Stimulated activated CD8-positive, alpha-beta memory T cell treated with anti-CD3 and anti-CD28 coated beads, Interleukin-7, amount 100 ng/mL, for 4 hours (primary cell): ENCODE data around the gene MAN1A2.
"Not testable (repeated sequence)": the region's sequence is repeated elsewhere in the genome, so short reads cannot be mapped to it uniquely, and the experiment has no call there.

Experiments
- DNase-seq, 2 donors: peaks; one replicate each; pipeline ENCODE4 v3.0.0-alpha.2; 2020; ENCODE audit warnings: low read depth in 2 of 2

The MAN1A2 gene

DNA sequence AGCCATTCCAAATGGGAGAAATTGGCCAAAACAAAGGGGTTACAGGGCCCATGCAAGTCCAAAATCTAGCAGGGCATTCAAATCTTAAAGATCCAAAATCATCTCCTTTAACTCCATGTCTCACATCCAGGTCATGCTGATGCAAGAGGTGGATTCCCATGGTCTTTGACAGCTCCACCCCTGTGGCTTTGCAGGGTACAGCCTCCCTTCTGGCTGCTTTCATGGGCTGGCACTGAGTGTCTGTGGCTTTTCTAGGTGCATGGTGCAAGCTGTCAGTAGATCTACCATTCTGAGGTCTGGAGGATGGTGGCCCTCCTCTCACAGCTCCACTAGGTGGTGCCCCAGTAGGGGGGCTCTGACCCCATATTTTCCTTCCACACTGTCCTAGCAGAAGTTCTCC is 191.2 kb downstream of the MAN1A2 start:
- not testable (repeated sequence) for DNase-seq

DNA sequence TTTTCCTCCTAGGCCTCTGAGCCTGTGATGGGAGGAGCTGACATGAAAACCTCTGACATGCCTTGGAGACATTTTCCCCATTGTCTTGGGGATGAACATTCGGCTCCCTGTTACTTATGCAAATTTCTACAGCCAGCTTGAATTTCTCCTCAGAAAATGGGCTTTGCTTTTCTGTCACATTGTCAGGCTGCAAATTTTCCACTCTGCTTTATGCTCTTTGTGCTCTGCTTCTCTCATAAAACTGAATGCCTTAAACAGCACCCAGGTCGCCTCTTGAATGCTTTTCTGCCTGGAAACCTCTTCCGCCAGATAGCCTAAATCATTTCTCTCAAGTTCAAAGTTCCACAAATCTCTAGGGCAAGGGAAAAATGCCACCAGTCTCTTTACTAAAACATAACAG is 191.9 kb downstream of the MAN1A2 start:
- DNase-seq, result no peak

DNA sequence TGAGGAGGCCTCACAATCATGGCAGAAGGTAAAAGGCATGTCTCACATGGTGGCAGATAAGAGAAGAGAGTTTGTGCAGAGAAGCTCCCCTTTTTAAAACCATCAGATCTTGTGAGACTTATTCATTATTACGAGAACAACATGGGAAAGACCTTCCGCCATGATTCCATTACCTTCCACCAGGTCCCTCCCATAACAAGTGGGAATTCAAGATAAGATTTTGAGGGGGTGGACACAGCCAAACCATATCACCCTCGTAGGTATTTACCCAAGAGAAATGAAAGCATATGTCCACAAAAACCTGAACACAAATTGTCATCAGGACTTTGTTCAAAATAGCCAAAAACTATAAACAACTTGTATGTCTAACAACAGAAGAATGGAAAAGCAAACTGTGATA is 192.7 kb downstream of the MAN1A2 start:
- no peak for DNase-seq

DNA sequence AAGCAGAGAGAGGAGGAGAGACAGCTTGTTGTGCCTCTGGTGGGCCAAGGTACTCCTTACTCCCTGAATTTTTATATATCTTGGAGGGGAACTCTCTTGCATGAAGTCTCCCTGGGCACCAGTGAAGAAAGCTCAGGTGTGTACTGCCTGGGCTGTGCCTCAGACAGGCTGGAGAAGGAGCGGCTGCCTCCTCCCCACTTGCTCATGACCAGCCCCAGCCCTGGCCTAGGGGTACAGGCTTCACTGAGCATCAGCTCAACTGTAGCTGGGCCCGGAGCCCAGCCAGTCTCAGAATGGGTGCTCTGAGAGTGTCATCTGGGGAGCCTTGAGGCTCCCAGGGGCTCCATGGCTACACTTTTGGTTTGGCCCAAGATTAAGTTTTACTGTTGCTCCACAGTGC is 193.8 kb downstream of the MAN1A2 start:
- DNase-seq, result no peak

DNA sequence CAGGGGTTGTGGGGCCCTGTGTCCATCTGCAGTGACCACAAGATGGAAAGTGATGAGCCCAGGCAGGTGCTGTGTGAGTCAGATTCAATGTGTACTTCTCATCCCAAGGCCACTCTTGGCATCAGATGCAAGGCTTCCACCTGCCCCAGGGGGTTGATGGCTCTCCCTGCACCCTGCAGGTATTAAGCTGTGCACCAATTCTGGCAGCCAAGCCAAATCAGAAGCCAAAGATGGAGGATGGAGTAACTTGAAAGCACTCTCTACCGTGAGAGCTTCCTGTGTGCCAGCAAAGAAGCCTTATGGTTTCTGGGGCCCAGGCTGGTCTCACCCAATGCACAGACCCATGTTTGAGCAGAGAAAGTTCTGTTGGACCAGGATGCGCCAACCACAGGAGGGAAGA is 194.3 kb downstream of the MAN1A2 start:
- no peak for DNase-seq

DNA sequence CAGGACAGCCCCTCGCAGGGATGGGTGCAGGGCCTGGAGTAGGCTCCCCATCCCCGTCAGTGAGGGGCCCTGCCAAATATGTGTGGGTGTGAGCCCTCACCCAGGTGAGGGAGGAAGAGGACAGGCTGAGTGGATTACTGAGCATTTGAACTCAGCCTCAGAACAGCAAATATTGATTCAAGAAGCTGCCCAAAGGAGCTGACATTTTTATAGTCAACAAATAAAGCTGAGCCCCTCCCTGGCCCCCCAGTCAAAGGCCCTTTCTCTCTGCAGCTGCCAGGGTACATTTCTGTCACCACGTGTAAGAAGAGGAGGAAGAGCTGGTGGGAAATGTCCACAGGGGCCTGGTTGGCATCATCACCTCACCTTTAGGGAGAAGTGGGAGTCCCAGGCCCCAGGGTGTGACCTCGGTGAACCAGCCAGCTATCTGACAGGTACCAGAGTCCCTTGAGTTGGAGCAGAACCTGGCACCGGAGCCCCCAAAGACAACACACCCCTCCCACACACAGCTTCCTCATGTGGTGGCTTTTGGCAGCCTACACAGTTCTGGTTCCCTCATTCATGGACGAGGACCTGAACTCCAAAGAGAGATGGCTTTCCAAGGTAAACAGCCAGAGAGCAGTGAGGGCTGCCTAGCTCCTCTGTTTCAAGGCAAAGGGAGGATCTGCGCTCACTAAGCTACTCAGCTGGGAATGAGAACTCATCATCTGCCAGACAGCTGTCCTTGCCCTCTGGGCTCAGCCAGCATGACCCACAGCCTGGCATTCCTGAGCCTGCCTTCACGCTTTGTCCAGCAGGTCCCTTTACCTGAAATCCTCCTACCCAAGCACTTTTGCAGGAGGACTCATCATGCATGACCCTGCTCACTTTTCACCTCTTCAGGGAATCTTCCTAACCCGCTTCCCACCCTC is 195.6 kb downstream of the MAN1A2 start:
- DNase-seq, result no peak

DNA sequence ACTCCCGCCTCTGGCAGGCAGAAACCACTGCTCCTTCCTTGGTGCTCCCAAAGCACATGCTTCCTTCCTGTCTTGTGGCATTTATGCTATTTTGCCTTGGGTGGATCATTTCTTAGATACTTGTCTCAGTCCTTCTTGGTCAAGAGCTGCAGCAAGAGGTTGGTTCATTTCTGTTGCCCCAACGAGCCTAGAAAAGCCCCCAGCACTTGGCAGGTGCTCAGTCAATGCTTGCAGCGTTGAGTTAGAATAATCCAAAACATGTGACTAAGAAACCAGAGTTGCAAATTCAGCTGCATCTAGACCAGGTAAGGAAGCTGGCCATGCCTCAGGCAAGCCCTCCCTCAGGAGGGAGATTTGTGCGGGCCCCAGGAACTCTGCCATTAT is 196.2 kb downstream of the MAN1A2 start:
- DNase-seq, result no peak

DNA sequence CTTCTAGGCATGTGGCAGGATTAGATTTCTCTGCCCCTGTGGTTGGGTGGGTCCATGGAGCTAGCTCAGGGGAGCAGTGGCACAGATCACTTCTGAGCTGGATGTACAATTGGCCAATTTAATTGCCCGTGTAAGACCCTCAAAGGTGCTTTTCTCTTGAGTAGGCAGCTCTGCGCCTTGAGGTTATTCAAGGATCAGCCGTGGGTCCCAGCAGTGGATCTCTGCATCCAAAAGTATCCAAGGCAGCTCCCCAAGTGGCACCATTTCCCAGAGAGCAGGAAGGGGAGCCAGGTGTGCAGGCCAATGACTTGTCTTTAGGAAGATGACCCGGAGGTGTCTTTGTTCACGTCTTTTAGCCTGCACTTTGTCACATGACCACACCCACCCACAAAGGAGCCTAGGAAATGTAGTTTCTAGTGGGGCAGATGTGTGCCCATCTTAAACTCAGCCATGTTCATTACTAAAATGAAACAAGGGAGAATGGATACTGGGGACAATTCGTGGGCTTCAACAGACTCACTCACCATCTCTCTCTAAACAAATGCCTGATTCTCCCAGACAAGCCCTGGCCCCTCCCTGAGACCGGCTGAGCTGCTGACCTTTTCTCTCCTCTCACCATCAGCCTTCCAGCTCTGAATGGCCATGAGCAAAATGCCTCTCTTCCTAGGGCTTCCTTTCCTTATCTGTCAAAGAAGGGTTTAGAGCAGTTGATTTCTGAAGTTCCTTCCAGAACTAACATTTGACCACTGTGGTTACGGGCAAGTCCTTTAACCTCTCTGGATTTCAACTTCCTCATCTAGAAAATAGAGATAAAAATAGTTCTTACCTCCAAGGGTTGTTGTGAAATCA is 197.2 kb downstream of the MAN1A2 start:
- no peak for DNase-seq

DNA sequence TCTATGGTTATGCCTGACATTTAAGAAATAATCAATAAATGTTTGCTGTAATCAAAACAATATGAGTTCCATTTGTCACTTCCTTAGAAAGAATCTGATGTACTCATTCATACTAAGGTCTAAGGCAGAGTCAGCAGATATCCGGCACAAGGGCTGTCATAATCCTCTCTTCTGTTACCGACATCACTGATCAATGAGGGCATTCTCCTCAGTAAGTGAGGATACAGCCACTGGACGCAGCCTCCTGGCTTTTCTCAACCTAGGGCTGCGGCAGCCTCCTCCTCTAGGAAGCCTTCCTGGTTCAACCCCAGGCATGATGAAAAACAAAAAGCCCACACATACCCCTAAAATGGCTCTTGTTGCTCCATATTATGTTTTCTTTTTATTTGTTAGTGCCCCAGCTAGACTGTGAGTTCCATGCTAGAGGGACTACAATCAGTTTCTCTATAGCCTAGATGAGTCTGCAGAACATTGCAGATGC is 197.9 kb downstream of the MAN1A2 start:
- DNase-seq, result no peak

DNA sequence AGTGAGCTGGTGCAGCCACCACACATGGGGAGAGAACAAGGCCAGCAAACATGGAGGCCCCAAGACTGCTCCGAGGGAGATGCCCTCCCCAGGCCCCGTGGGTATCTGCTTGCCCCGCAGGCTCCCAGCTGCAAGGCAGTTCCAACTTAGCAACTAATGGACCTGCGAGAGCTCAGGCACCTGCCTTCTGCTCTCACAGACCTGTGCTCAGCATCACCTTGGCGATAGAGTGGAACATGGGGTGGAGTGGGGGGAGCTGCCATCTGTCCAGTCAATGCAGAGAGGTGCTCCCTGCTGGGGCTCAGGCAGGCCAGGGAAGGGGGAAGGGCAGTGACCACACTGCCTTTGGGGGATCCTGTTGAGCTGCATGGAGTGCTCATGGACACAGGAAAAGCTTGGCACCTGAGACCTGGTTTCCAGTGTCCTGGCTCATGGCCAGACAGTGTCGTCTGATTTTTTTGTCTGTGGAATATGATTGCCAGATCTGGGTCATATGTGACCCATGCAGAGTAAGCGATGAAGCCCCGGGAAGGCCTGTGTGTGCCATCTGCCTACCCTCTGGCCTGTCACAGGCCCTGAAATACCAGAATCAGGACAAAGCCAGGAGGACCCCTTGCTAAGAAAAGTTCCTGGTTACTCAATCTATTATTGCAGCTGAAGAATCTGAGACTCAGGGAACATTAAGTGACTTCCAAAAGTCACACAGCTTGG is 198.7 kb downstream of the MAN1A2 start:
- DNase-seq, result no peak

DNA sequence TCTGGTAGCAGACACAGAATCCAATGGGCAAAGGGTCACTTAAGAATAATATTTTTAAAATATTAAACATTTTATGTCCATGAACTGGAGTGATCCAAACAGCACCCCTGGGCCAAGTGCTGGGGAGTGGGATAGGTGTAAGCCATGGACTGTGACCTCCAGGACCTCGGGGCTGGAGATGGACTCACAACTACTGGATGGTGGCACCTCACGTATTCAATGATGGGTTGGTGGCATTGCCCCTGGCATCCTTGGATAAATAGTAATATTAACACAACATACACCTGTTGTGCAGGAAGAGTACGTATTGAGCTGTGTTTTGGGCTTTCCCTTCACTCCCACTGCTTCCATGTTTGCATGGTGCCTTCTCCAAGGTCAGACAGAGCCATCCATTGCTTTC is 199.3 kb downstream of the MAN1A2 start:
- no peak for DNase-seq

DNA sequence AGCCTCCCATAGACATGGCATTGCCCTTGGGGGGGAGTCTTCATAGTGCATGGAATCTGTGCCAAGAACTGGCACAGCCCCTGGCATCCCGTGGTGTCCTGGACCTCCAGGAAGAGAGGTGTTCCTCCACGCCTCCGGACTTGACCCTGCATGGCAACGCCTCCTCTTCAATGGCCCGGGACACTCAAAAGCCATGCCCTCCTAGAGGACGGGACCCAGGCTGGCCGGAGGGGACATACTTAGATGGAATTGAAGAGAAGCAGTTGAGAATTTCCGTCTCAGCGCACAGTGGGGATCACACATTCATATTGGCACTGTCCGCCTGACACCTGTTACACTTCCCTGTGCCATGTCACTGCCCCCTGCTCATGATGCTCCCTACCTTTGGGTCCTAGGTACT is 200.2 kb downstream of the MAN1A2 start:
- no peak for DNase-seq

DNA sequence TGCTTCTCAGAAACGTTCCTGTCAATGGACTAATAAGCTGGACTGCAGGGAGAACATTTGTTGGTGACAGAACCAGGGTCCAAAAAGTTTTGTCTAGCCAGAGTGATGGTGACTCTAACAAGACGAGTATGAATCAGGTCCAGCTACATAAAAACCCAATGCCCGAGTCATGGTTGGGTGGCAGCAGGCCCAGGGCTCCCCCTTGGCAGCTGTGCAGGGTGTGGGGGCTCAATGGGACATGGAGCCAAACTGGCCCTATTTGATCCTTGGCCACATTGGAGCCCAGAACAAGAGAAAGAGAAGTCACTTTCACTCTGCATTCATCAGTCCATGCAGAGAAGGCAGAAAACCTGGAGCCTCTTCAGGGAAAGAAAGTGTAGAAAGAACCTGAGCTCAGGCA is 200.7 kb downstream of the MAN1A2 start:
- no peak for DNase-seq

DNA sequence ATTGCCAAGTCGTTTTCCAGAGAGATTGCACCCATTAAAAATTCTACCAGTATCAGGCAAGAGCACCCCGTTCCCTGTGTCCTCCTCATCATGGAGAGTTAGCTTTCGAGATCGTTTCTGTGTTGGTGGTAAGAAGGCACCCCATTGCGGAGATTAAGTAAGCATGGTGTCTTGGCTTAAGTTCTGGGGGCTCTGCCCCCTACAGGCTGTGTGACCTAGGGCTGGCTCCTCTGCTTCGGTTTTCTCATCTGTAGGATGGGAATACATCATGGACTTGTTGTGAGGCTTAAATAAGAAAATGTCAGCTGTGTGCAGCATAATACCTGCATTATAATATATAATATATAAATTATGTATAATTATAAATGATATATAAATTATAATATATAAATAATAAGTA is 201.8 kb downstream of the MAN1A2 start:
- no peak for DNase-seq

DNA sequence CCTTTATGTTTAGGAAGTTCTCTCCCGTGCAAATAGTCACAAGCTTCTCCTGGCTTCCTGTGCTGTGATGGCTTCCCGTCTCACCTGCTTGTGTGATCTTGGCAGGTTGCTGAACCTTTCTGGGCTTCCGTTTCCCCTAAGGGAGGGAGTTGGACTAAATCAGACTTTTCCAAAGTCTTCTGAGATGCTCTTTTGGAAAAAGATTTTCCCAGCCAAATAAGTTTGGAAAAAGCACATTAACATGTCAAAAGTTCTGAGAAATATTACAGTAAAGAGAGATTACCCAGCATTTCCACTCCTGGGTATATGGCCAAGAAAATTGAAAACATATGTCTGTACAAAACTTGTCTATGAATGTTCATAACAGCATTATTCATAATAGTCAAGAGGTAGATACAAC is 202.6 kb downstream of the MAN1A2 start:
- no peak for DNase-seq

DNA sequence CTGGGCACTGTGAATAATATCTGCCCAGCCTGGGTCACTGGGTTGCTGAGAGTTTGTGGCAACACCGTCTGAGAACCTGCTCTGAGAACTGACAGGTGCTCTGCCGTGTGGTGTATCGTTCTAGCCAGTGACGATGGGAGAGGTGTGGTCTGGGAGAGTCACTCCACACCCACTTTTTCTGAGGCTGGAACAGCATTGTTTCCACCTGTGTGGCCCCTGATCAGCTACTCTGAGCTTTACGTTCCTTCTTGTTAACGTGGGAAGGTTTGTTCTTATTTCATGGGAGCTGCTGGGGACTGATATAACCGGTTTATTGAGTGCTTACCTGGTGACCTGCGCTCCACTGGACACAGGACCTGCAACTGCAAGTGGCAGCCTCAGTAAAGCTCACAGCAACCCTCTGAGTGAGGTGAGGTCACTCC is 203.8 kb downstream of the MAN1A2 start:
- no peak for DNase-seq

DNA sequence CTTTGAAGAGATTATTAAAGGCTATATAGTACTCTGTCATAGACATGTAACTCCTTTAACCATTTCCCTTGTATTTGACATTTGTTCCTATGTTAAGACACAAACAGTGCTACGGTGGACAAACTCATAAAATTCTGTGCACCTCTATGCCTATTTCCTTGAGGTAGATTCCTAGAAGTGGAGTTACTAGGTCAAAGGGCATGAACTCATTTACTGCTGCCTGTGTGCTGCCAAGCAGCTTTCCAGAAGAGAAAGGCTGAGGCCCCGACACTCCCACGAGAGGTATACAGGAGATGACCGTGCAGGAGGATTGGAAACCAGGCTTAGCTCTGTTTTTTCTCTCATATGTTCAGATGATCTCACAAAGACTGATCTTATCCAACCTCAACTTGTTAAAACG is 204.2 kb downstream of the MAN1A2 start:
- DNase-seq, result no peak

DNA sequence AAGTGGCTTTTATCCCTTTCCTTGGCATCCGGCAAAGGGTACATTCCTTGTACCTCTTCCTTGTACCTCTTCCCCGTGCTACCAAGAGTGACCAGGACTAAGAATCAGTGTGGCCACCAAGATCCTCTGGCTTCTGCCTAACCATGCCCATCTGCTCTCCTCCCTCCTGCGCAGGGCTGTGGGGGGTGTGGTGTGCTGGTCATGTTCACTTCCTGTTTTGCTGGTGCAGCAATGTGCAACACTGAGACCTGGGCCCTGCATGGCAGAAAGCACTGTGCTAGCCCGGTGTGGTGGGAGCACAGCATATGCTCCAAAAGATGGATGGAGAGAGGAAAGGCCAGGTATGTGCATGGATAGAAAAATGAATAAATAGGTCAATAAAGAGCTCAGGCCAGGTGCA is 205.3 kb downstream of the MAN1A2 start:
- DNase-seq, result peak in 1 of 2 donors; percentile 6

DNA sequence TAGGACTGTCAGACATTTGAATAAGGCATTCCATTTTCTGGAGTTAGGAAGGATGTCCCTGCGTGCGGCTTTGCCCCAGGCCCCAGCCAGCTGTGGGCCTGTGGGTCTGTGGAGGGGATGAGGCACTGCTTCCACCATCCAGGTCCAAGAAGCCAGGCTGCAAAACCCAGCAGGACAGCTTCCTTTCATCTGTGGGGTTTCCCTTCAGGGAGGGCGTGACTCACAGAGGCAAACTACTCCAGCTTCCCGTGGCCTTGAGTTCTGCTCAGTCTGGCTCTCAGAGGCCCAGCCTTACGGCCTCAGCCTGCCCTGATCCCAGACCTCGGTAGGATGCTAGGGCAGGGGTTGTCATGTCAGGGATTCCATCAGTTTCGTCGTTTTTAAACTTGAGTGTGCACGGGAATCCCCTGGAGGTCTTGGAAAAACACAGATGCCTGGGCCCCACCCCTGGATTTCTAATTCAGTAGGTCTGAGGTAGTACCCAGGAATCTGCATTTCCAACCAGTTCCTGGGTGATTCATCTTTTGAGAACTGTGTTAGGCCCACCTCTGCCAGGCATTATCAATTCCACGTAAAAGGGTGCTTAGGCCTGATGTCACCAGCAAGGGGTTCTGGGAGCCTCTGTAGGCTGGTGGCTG is 206.3 kb downstream of the MAN1A2 start:
- no peak for DNase-seq

DNA sequence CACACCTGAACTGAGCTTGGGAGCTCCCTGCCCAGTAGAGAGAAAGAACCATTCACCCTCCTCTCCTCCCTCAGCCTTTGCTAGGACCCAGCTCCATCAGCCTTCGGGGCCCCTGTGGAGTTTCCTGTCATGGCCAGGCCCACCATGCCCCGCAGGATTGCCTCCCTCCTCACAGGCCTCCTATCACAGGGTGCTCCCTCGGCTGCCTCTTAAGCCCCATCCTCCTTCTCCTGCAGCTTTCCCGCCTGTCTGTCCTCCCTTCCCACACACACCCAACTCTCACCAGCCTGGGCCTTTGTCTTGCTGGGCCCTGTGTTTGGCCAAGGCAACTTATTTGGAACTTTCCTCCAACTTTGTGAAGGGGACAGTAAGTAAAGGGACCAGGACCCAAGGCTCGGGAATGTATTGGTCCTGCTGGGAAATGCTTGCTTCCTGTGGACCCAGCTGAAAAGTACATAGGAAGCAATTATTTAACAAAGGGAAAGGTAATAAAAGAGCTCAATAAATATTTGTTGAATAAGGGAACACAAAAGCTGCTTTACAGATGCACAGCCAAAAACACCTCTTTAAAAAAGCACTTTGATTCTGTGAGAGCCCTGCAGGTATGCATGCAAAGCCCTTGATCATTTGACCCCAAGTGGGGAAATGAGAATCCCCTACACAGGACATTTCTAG is 207.0 kb downstream of the MAN1A2 start:
- no peak for DNase-seq

DNA sequence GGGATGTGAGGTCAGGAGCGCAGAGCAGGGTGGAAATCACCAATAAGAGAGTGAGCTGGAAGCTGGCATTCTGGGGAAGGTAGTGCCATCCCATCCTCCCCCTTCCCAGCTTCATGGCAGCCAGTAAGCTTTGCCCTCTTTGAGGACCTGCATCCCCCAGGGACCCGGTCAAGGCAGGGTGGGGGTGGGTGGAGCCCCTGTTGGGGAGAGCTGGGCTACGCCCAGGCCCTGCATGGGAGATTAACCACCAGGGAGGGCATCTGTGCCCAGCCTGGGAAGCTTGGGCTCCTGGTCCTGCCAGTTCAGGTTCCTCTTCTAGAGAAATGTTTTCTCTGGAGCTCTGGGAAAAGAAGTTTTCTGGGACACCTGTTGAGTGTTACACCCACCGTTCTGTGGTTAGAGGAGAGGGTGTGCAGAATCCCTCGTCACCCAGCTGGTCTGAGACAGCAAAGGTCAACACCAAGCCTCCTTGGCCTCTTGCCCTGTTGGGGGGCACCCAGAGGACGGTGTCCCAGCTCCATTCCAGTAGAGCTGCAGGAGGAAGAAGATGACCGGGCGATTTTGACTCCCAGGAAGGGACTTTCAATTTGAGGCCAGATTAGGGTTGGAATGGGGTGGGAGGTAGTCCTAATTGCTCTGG is 208.5 kb downstream of the MAN1A2 start:
- DNase-seq, result no peak
